Measurements from ENCODE around the gene TEX54. TPM values are rescaled to one million over a fixed set of nuclear protein-coding genes. Genes with fewer than 3 reads are reported as not detected.

TEX54 gene
- total and polyA plus RNA-seq, 2 of the 13 experiments (the other 11 are each of a cell fraction or from before 2014, with no cell fraction given) = not detected

- TF ChIP-seq ZNF569 (CRISPR knock-in tag; IDR thresholded peaks at IDR 0.05; ENCODE audit: borderline replicate concordance) = no peak
- TF ChIP-seq ZNF672 (CRISPR knock-in tag; IDR thresholded peaks at IDR 0.05) = 0 out of 2 replicates have a peak, but pooled peaks have one; percentile 49
- peak; percentile 74; the same call in 1 of the 2 replicates for TF ChIP-seq ZNF34 (CRISPR knock-in tag; IDR thresholded peaks at IDR 0.05; ENCODE audit: borderline replicate concordance)
- TF ChIP-seq PBX2 (CRISPR knock-in tag; IDR thresholded peaks at IDR 0.05) = no peak
- TF ChIP-seq TMF1 (CRISPR knock-in tag; IDR thresholded peaks at IDR 0.05; ENCODE audit: low read depth) = no peak
- TF ChIP-seq ZC3H13 (CRISPR knock-in tag; IDR thresholded peaks at IDR 0.05) = peak; percentile 93
- peak; percentile 82; the same call in 1 of the 2 replicates for TF ChIP-seq SALL1 (CRISPR knock-in tag; IDR thresholded peaks at IDR 0.05)
- TF ChIP-seq SUZ12 (IDR thresholded peaks at IDR 0.05; ENCODE audit: low read depth, low read length) = no peak
- peak; percentile 69; the same call in 1 of the 2 replicates for TF ChIP-seq ZNF556 (CRISPR knock-in tag; IDR thresholded peaks at IDR 0.05; ENCODE audit: borderline replicate concordance)
- TF ChIP-seq MAFG (CRISPR knock-in tag; IDR thresholded peaks at IDR 0.05) = no peak
- TF ChIP-seq NFAT5 (CRISPR knock-in tag; IDR thresholded peaks at IDR 0.05) = 0 out of 2 replicates have a peak, but pooled peaks have one; percentile 75
- TF ChIP-seq HOXA9 (CRISPR knock-in tag; IDR thresholded peaks at IDR 0.05; ENCODE audit: borderline replicate concordance) = no peak
- TF ChIP-seq ZNF557 (CRISPR knock-in tag; IDR thresholded peaks at IDR 0.05) = no peak
- TF ChIP-seq NRL (CRISPR knock-in tag; IDR thresholded peaks at IDR 0.05; ENCODE audit: borderline replicate concordance) = peak; percentile 94
- TF ChIP-seq GPBP1L1 (CRISPR knock-in tag; IDR thresholded peaks at IDR 0.05) = no peak
- TF ChIP-seq ZNF224 (CRISPR knock-in tag; IDR thresholded peaks at IDR 0.05) = peak; percentile 95; the same call in 1 of the 2 replicates
- TF ChIP-seq KLF13 (CRISPR knock-in tag; IDR thresholded peaks at IDR 0.05) = 0 out of 2 replicates have a peak, but pooled peaks have one; percentile 84
- no peak for TF ChIP-seq ARNT (IDR thresholded peaks at IDR 0.05)
- TF ChIP-seq ZNF256 (CRISPR knock-in tag; conservative IDR thresholded peaks at IDR 0.05) = 0 out of 2 replicates have a peak, but pooled peaks have one; percentile 23
- TF ChIP-seq CSRNP2 (CRISPR knock-in tag; conservative IDR thresholded peaks at IDR 0.05; ENCODE audit: low read depth) = no peak
Measured at GRCh38 chr11:62839050-62839945, 6.7 kb upstream of the TEX54 start, which contains the start of gene WDR74 (continued).
